ENCODE measurements around the gene RACGAP1.
A peak's percentile ranks its signal among the peaks of the same experiment; 100 is the strongest.
"Not testable (repeated sequence)": the region's sequence is repeated elsewhere in the genome, so short reads cannot be mapped to it uniquely, and the experiment has no call there.

RACGAP1 gene

GRCh38 chr12:50055831-50056638, 30.7 kb upstream of the RACGAP1 start:
- DNase-seq = peak; percentile 70

DNA sequence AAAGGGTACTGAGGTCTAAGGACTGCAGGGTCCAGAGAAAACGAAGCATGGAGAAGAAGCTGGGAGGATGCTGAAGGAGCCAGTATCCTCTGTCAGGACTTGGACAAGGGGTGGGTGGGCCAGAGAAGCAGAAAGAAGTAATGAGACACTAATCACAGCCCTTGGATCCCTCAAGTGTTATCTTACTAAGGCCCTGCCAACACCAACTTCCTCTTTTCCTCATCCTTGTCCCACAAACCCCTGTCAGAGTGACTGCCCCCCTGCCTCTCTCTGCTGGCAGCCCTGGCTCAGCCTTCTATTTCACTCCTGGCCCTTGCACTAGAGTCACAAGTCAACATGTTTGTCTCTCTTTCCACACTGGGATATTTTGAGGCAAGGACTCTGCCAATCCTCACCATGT, 28.3 kb upstream of the RACGAP1 start:
- no peak for DNase-seq

GRCh38 chr12:50052964-50053363, 27.7 kb upstream of the RACGAP1 start:
- no peak for DNase-seq

DNA sequence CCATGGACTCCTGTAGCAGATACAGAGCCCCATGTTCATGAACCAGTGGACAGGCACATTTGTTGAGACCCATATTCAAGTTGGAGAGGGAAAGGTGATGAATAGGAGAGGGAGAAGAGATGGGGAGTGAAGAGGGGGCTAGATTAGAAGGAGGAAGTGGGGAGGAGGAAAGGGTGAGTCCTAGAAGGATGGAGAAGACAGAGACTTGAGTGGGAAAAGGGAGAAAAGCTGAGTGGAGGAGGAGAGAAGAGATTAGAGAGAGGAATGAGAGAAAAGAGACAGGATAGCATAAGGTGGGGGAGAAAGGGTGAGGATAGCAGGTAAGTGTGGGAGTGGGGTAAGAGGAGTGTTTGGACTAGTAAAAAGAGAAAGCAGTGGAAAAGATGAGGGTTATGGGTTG, 27.2 kb upstream of the RACGAP1 start:
- no peak for DNase-seq

GRCh38 chr12:50051101-50051806, 26.0 kb upstream of the RACGAP1 start:
- DNase-seq = no peak

GRCh38 chr12:50050410-50051098, 25.3 kb upstream of the RACGAP1 start:
- peak; percentile 70 for DNase-seq

DNA sequence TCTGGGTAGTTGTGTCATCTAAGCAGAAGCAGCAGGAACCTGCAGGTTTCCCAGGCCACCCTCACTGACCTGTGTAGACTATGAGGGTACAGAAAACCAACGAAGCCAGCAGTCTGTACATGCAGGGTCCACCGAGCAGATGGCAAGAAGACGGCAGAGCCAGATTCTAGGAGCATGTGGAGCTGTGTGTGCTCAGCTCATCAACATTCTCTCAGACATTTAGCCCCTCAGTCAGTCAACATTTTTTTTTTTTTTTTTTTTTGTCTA, 24.8 kb upstream of the RACGAP1 start:
- no peak for DNase-seq

- DNase-seq = no peak
Observed at GRCh38 chr12:50049254-50050118, 24.2 kb upstream of the RACGAP1 start.

DNA sequence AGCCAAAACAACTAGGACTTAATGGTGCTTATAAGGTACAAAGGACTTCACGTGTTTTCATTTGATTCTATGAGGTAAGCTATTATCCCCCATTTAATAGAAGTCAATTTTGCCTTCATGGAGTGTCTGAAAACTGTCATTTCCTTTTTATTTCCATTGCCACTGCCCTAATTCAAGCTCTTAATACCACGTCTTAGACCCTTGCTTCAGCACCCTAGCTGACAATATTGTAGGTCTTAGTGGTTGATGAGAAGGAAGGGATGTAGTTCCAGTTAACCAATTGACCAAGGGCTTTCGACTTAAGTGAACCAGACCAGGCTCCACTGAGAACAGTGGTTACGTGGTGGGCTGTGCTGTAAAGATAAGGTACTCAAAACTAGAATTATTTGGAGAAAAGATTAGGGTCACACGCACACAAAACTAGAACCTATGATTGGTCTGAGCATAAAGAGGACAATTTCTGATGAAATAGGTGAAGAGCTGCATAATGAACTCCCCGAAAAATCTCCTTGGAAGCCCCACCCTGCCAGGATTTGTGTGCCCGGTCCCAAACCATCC, 22.5 kb upstream of the RACGAP1 start:
- no peak for DNase-seq

- no peak for DNase-seq
Observed at GRCh38 chr12:50043854-50044253, 18.6 kb upstream of the RACGAP1 start.

DNA sequence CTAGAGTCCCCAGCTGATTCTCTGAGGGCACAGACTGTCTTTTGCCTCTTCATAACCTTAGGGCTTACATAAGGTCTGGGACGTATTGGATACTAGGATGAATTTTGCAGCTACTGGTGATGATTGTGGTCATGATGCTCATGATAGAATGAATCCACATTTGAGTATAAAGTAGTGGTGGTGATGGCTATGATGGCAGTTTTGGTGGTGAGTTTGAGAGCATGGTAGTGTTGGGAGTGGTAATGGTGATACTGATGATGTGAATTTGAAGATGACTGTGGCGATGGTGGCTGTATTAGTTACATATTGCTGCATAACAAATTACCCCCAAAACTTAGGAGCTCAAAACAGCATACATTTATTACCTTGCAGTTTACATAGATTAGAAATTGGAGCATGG, 18.0 kb upstream of the RACGAP1 start:
- DNase-seq = no peak

GRCh38 chr12:50042693-50043092, 17.4 kb upstream of the RACGAP1 start:
- DNase-seq = no peak

DNA sequence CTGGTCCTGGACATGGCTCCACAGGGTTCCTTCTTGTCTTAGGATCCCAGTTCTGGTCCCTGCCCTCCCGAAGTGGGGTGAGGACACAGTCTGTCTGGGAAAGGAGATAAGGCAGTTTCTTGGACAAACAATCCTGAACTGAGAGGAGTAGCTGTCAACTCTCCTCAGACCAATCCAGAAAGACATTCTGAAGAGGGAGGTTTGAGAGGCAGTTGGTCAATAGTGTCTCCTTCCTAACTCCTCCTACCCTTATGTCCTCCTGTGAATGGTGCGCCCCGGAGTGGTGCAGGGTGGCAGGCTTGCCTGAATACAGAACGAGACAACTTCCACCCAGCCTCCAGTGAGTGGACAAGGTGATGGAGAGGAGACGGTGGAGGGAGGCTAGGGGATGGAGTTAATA, 16.7 kb upstream of the RACGAP1 start:
- no peak for DNase-seq

DNA sequence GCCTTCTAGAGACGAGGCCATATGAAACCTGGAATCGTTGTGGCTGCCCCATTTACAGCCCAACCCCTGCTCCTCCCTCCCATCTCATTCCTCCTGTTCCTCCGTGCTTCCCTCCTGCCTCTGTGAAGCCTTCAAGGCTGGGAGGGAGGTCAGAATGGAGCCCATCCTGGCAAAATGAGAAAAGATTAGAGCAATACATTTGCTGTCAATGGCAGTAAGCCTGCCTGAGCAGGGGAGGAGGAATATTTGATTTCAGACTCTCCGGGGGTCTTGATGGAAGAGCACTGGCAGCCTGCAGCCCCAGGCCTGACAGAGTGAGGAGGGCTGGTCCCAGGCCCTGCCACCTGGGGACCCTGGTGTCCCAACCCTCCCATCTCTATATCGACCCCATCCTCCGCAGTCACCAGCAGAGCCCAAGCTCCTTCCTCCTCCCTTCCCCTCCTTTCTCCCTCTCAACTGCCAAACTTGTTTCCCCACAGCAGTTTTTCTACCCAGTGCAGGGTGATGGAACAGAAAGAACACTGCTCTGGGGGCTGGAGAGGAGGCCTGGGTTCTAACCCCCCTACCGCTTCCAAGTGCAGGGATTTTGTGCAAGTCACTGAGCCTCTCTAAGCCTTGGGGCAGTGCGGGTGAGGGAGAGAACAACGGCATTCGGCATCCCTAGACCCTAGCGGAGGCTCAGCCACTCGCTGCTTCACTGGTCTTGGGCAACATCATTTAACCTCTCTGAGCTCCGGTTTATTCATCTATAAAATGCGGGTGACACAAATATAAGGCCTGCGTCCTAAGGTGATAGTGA, 16.0 kb upstream of the RACGAP1 start:
- no peak for DNase-seq

- no peak for DNase-seq
Observed at GRCh38 chr12:50040657-50041056, 15.4 kb upstream of the RACGAP1 start.

DNA sequence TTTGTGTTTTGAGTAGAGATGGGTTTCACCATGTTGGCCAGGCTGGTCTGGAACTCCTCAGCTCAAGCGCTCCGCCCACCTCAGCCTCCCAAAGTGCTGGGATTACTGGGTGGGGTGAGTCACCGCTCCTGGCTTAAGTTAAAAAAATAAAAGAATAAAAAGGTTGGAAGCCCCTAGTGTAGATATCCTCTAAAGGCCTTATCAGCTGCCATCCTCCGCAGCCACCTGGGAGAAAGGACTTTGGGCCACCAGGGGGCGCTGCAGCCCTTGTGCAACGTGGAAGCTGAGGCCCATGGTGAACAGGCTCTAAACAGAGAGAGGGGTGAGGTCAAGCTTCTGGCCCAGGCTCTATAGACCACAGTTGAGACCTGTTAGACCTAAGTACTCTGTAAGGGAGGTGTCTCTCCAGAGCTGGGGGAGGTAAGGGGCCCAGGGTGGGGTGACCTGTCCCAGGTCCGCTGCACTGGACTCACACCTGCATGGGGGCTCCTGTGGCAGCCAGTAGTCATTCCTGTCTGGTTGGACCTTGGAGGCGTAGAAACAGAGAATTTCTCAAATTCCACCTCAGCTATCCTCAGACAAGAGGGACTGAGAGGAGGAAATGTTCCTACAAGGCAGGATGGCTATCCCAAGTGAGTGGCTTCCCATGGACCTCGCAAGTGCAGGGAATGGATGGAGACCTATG, 14.0 kb upstream of the RACGAP1 start:
- peak; percentile 81 for DNase-seq

- no peak for DNase-seq
Observed at GRCh38 chr12:50038336-50038735, 13.0 kb upstream of the RACGAP1 start.

GRCh38 chr12:50032854-50033581, 7.7 kb upstream of the RACGAP1 start:
- no peak for DNase-seq

- DNase-seq = no peak
Observed at GRCh38 chr12:50032515-50032853, 7.2 kb upstream of the RACGAP1 start.

DNA sequence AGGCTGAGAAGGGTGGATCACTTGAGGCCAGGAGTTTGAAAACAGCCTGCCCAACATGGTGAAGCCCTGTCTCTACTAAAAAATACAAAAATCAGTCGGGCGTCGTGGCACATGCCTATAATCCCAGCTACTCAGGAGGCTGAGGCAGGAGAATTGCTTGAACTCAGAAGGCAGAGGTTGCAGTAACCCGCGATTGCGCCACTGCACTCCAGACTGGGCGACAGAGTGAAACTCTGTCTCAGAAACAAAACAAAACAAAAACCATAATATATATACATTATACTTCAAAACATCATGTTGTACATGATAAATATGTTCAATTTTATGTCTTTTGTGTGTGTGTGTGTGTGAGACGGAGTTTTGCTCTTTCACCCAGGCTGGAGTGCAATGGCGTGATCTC, 5.2 kb upstream of the RACGAP1 start:
- DNase-seq = not testable (repeated sequence)

DNA sequence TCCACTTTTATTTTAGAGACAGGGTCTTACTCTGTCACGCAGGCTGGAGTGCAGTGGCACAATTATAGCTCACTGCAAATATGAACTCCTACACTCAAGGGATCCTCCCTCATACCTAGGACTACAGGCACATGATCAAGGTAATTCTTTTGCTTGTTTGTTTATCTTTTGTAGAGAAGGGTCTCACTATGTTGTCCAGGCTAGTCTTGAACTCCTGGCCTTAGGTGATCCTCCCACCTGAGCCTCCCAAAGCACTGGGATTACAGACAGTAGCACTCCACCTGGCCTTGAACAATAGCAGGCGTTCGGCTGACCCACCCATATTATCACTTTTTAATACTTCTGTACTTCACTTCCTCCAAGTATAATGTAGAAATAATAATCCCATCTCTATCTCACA, 1.4 kb upstream of the RACGAP1 start:
- DNase-seq = no peak
